ENCODE data around the gene CROCC. TPM values are rescaled to one million over a fixed set of nuclear protein-coding genes. Genes with fewer than 3 reads are reported as not detected.

CROCC gene
- polyA plus RNA-seq, 2 of the 4 experiments (the other 2 are of a cell fraction), result 4.4 to 10.6 TPM

DNA sequence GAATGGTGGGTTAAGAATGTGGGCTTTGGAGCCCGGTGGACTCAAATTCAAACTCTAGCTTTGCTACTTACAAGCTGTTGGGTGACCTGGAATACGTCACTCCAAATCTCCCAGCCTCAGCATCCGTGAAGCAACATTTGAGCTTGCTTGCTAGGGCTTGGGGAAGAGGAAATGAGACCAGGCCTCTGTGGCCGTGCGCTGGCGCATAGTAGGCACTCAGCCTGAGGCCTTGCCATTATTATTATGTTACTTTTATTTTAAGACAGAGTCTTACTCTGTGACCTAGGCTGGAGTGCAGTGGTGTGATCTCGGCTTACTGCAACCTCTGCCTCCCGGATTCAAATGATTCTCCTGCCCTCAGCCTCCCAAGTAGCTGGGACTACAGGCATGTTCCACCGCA, 70.9 kb downstream of the CROCC start:
- no peak for ATAC-seq
- TF ChIP-seq HDAC2 (IDR thresholded peaks at IDR 0.05), result no peak
- TF ChIP-seq POLR2AphosphoS2 (conservative IDR thresholded peaks at IDR 0.05; ENCODE audit: low read length), result no peak
- no peak for TF ChIP-seq EHF (CRISPR knock-in tag; IDR thresholded peaks at IDR 0.05)
- TF ChIP-seq, protein P1, sequence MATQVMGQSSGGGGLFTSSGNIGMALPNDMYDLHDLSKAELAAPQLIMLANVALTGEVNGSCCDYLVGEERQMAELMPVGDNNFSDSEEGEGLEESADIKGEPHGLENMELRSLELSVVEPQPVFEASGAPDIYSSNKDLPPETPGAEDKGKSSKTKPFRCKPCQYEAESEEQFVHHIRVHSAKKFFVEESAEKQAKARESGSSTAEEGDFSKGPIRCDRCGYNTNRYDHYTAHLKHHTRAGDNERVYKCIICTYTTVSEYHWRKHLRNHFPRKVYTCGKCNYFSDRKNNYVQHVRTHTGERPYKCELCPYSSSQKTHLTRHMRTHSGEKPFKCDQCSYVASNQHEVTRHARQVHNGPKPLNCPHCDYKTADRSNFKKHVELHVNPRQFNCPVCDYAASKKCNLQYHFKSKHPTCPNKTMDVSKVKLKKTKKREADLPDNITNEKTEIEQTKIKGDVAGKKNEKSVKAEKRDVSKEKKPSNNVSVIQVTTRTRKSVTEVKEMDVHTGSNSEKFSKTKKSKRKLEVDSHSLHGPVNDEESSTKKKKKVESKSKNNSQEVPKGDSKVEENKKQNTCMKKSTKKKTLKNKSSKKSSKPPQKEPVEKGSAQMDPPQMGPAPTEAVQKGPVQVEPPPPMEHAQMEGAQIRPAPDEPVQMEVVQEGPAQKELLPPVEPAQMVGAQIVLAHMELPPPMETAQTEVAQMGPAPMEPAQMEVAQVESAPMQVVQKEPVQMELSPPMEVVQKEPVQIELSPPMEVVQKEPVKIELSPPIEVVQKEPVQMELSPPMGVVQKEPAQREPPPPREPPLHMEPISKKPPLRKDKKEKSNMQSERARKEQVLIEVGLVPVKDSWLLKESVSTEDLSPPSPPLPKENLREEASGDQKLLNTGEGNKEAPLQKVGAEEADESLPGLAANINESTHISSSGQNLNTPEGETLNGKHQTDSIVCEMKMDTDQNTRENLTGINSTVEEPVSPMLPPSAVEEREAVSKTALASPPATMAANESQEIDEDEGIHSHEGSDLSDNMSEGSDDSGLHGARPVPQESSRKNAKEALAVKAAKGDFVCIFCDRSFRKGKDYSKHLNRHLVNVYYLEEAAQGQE (IDR thresholded peaks at IDR 0.05), result no peak
- TF ChIP-seq NFE2L2 (conservative IDR thresholded peaks at IDR 0.05; ENCODE audit: low read length), result no peak
- no peak for TF ChIP-seq TFCP2L1 (CRISPR knock-in tag; IDR thresholded peaks at IDR 0.05)
- no peak for TF ChIP-seq MAFK (IDR thresholded peaks at IDR 0.05; ENCODE audit: partially characterized antibody)
- TF ChIP-seq, protein P2, sequence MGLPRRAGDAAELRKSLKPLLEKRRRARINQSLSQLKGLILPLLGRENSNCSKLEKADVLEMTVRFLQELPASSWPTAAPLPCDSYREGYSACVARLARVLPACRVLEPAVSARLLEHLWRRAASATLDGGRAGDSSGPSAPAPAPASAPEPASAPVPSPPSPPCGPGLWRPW (IDR thresholded peaks at IDR 0.05), result no peak
- no peak for TF ChIP-seq MYC (IDR thresholded peaks at IDR 0.05; ENCODE audit: borderline replicate concordance, low read length)
- 93% methylated on average over 8 of the region's 9 CpGs for WGBS (ENCODE audit: missing lambda C conversion rate)
- H3K4me3 ChIP-seq, result no peak overlapping the region
- H3K27ac ChIP-seq, result no peak overlapping the region
- DNase-seq (ENCODE audit: low read depth in 1 of 2, low spot score in 1 of 2), result no peak
- POLR2A ChIA-PET, result no interaction called here
- no peak for FAIRE-seq
- H3K4me1 ChIP-seq, result no peaks in the 10 kb centered on the region
- CTCF ChIA-PET, result interaction anchor here (0.9 to 1.7 kb wide), 3 partner anchors 11 to 32 kb away, joined by 3 to 5 read pairs (median 3); no protein-coding TSS in a partner anchor
- H3K9me3 ChIP-seq, result no peaks in the 10 kb centered on the region
- H3K4me2 ChIP-seq, result no peak overlapping the region

DNA sequence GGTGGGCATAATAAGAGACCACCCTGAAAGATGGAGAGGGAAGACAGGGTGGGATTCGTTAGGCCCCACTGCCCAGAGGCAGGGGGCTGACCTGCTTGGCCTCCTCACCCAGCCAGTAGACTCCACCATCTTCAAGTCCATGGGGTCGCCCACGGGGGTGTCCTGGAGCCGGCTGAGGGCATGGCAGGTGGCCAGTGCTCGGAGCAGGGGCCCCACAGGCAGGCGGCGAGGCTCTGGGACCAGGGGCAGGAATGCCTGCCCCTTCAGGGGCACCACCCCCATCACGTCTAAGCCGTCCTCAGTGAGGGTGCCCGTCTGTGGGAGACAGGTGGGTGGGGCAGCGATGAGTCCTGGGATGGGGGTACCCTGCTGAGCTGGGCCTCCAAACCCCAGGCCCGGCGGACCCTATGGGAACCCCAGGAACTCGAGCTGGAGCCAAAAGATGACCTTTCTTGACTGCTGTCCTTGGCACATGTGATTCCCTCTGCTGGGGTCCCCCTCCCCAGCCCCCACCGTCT, 71.8 kb downstream of the CROCC start:
- Histone ChIP-seq H3K9me3 (no peaks in the 10 kb centered on the region), H3K4me3 (no peak overlapping the region), H3K4me1 (no peaks in the 10 kb centered on the region), H3K27ac (no peak overlapping the region), H3K4me2 (no peak overlapping the region)
- TF ChIP-seq, protein P3, sequence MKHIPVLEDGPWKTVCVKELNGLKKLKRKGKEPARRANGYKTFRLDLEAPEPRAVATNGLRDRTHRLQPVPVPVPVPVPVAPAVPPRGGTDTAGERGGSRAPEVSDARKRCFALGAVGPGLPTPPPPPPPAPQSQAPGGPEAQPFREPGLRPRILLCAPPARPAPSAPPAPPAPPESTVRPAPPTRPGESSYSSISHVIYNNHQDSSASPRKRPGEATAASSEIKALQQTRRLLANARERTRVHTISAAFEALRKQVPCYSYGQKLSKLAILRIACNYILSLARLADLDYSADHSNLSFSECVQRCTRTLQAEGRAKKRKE (CRISPR knock-in tag; IDR thresholded peaks at IDR 0.05; ENCODE audit: low read depth), result no peak
- TF ChIP-seq SREBF2 (IDR thresholded peaks at IDR 0.05), result no peak
- TF ChIP-seq, protein P4, sequence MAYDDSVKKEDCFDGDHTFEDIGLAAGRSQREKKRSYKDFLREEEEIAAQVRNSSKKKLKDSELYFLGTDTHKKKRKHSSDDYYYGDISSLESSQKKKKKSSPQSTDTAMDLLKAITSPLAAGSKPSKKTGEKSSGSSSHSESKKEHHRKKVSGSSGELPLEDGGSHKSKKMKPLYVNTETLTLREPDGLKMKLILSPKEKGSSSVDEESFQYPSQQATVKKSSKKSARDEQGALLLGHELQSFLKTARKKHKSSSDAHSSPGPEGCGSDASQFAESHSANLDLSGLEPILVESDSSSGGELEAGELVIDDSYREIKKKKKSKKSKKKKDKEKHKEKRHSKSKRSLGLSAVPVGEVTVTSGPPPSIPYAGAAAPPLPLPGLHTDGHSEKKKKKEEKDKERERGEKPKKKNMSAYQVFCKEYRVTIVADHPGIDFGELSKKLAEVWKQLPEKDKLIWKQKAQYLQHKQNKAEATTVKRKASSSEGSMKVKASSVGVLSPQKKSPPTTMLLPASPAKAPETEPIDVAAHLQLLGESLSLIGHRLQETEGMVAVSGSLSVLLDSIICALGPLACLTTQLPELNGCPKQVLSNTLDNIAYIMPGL (CRISPR knock-in tag; IDR thresholded peaks at IDR 0.05; ENCODE audit: borderline replicate concordance), result no peak
- ChIA-PET CTCF (interaction anchor here (0.9 to 1.7 kb wide), 2 partner anchors 10 to 16 kb away, joined by 3 read pairs; no protein-coding TSS in a partner anchor), POLR2A (no interaction called here)
- WGBS (ENCODE audit: missing lambda C conversion rate), result 93% methylated on average over 3 of the region's 15 CpGs
- FAIRE-seq (no peak), ATAC-seq (no peak), DNase-seq (ENCODE audit: low read depth in 1 of 2, low spot score in 1 of 2) (no peak)

DNA sequence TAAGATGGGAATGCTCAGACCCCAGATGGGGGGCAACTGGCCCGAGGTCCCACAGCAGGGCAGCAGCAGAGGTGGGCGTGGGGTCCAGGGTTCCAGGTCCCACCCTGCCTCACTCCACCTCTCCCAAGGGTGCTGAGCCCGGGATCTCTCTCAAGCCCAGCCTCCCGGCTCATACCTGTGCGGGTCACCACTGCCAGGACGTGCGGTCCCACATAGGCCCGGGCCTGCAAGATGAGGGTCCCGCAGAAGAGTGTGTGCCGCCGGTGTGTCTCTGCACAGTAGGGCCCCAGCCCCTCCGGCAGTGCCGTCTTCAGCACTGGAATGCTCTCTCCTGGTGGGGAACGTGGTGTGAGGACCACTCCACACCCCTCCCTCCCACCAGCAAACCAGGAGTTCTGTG, 75.1 kb downstream of the CROCC start:
- ChIA-PET POLR2A (no interaction called here), CTCF (interaction anchor here (1.5 kb wide), 1 partner anchor 41 kb away, joined by 3 read pairs; no protein-coding TSS in a partner anchor)
- H3K4me1 ChIP-seq, result no peaks in the 10 kb centered on the region
- ATAC-seq (no peak), DNase-seq (ENCODE audit: low read depth in 1 of 2, low spot score in 1 of 2) (no peak), FAIRE-seq (no peak)
- no peak overlapping the region for H3K27ac ChIP-seq
- WGBS (ENCODE audit: missing lambda C conversion rate), result 97% methylated on average over 5 of the region's 14 CpGs
- no peak overlapping the region for H3K4me3 ChIP-seq
- no peak overlapping the region for H3K4me2 ChIP-seq
- TF ChIP-seq CHD4 (IDR thresholded peaks at IDR 0.05; ENCODE audit: borderline replicate concordance) (no peak), MAFK (IDR thresholded peaks at IDR 0.05; ENCODE audit: partially characterized antibody) (no peak), EHF (CRISPR knock-in tag; IDR thresholded peaks at IDR 0.05) (no peak)
- no peaks in the 10 kb centered on the region for H3K9me3 ChIP-seq
